Smooth muscle cell of the brain vasculature (primary cell): ENCODE data around the gene RNF5.

Experiments
- DNase-seq: peaks from one replicate; pipeline ENCODE4 v3.0.0-alpha.2; 2012; ENCODE audit warnings: low read depth, low spot score

Gene RNF5

DNA sequence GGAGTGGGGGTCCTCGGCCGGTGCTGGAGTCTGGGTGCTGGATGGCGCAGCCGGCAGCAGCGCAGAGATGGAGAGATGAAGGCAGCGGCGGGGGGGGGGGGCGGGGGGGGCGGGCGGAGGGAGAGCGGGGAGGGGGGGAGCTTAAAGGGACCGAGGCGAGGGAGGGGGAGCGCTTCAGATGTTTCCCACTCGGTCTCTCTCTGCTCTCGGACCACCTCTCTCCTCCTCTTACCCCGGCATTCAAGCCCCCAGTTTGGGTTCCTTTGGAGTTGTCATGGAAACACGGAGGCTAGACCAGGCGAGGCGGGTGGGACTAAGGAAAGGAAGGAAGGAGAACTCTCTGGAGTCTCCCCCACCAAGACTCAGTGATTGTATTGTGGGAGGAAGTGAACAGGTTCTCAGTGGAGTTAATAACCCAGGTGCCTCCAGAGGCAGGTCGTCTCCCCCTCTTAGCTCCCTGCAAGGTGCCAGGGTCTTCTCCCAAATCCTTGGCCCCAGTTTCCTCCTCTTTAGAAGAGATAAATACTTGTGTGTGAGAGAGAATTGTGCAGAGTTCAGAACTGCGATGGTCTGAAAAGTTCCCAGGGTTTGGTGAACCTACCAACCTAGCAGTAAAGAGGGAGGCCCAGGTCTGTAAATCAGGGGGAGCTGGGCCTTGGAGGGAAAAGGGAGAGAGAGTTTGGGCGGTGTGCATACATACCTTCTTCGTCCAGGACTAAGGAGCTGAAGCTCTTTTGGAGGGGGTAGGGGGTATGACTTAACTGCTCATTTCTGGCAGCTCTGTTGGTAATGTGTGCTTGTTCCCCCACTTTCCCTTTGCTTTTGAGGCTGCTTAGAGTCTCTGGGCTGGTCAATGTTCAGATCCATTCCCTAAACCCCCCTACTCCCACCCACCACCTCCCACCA lies 26.1 kb upstream of the RNF5 start, which contains the start of gene PRRT1:
Gene PRRT1, minus strand, starts transcription at position 77 of the 906 bp plus-strand sequence. CDS start 112 bp downstream, outside the sequence.
- DNase-seq = no peak

GRCh38 chr6:32152769-32153563 lies 25.2 kb upstream of the RNF5 start:
- no peak for DNase-seq

DNA sequence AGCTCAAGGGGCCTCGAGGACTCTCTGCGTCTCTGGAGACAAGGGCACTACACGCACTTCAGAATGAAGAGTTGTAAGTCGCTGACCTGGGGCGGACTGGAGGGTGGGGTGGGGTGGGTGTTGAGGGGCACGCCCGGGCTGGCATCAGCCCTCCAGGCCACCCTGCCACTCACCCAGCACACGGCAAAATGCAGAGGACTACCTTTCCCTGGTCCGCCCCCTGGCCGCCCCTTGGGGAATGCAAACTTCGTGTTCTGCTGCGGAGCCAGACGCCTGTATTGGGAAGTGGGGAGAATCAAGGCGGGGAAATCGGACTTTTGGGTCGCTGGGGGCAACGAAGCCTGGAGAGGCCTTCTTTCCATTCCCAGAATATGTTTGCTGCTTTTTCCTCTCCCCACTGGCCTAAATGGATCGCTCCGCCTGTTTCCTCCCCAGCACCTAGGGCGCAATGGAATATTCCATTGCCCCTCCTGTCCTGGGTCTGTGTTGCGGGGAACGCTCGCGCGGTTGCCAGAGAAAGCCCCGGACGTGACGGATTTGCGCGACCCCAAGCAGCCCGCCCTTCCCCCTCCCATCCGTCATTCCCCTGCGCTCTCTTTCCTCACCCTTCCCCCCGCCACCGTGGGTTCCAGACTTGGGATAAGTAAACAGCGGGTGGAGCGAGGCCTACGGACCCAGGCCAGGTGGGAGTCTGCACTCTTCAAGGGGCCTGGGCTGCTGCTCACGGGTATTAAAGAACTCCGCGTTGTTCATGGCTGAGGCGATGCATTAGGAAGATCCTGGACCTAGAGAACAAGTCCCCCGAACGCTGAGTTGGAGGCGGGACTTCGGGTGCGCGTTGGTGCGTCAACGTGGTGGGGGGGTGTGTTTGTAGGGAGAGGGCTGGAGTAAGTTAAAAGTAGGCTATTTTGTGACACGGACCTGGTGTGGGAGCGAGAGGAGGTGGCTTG lies 24.4 kb upstream of the RNF5 start, which contains the start of gene PPT2:
Gene PPT2, plus strand, starts transcription at position 578 of the 950 bp plus-strand sequence. CDS start 454 bp downstream, outside the sequence.
- peak; percentile 84 for DNase-seq

- DNase-seq = no peak
These were observed 23.6 kb upstream of the RNF5 start for GRCh38 chr6:32154514-32155161.

GRCh38 chr6:32156891-32157290 lies 21.3 kb upstream of the RNF5 start:
- no peak for DNase-seq

DNA sequence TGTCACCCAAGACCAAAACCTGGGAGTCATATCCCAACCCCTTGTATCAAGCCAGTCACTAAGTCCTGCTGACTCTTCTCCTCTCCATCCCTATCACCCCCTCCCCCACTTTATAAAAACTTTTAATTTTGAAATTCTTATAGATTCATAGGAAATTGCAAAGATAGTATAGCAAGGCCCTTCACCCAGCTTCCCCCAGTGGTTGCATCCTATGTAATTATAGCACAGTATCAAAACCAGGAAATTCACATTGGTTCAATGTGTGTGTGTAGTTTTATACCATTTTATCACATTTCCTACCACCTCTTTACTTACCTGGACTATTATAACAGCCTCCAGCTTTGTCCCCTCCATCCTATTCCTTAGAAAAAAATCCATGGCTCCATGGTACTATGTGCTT lies 20.2 kb upstream of the RNF5 start:
- DNase-seq = no peak

DNA sequence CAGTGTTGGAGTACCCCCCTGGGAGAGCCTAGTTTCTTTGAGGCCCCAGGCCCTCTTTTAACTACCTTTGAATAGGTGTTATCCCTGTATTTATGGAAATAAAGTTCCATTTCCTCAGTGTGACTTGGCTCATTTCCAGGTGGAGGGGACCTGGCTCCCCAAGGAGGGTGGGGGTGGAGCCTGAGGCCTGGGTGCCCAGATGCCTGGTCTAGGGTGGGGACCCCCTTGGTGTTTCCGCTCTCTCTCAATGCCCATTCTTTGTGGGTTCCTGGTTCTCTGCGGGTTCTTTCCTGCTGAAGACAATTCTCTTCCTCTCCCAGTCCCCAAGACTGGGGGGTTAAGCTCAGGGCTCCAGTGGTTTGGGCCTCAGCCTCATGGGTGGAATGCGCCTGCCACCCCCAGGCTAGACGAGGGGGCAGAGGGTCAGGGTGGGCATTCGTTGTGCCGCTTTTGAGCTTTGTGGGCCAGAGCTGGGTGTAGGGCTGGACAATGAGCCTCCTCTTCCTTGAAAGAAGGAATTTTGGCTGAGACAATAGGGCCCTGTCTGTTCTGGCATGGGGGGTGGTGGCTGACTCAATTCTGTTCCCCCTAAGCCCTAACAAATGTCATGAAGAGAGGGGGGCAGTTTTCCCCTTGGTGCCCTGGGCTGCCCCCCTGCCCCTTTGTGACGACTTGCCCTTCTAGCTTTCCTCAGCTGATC lies 14.5 kb upstream of the RNF5 start:
- no peak for DNase-seq

DNA sequence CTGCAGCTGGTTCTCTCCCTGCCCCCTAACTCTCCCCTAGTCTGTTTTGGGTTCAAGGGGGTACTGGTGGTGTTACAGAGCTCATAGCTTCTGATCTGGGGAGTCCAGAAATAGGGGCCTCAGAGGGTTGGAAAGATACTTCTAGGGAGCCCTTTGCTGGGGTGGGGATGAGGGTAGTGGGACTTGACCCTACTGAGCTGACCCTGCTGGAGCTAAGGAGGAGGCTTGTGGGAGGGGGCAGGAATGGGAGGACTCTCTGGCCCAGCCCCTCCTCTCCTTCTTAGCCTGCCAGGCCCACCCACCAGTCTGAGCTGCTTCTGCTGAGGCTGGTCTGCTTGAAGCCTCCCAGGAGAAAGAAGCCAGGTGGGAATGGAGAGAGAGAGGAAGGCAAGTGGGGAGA lies 13.9 kb upstream of the RNF5 start, which contains the start of gene EGFL8:
Gene EGFL8, plus strand, starts transcription at position 301 of the 400 bp plus-strand sequence. CDS start 1,571 bp downstream, outside the sequence.
- no peak for DNase-seq

DNA sequence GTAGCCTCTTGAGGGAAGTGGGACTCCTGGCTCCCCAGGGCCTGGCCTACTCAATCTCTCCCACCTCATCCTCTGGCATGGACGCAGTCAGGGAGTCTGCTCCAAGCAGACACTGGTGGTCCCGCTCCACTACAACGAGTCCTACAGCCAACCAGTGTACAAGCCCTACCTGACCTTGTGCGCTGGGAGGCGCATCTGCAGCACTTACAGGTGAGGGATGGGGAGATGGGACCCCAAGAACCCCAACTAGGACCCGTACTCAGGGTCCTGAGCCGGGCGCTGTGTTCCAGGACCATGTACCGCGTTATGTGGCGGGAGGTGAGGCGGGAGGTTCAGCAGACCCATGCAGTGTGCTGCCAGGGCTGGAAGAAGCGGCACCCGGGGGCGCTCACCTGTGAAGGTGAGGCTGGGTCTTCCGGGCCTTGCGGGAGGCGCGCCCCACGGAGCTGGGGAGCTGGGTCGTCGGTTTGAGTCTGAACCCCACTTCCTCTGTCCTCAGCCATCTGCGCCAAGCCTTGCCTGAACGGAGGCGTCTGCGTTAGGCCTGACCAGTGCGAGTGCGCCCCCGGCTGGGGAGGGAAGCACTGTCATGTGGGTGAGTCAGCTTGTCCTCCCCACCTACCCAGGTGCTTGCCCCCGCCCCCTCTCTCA lies 11.7 kb upstream of the RNF5 start:
- DNase-seq = no peak

GRCh38 chr6:32167154-32167760 lies 10.9 kb upstream of the RNF5 start:
- no peak for DNase-seq

DNA sequence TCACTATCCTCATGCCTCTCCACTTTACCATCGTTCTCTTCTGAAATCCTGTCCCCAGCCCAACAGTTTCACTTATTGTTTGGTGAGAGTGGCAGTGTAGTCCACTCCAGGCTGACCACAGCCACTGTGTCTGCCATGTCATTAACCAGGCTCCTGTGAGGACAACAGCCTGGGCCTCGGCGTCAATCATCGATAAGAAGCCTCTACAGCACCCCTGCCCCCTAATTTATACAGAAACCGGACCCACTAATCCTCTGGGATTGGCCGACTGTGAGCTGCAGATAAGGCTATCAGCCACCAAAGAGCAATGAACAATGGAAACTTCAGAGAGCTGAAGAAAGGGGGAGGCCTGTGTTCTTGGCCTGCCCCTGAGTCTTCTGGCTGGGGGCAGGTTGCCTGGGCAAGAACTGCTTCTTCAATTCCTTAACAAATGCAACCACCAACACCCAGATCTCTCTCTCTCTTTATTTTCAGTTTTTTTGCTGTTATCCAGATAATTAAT lies 10.4 kb upstream of the RNF5 start:
- no peak for DNase-seq

GRCh38 chr6:32168350-32168749 lies 9.9 kb upstream of the RNF5 start:
- DNase-seq = no peak

DNA sequence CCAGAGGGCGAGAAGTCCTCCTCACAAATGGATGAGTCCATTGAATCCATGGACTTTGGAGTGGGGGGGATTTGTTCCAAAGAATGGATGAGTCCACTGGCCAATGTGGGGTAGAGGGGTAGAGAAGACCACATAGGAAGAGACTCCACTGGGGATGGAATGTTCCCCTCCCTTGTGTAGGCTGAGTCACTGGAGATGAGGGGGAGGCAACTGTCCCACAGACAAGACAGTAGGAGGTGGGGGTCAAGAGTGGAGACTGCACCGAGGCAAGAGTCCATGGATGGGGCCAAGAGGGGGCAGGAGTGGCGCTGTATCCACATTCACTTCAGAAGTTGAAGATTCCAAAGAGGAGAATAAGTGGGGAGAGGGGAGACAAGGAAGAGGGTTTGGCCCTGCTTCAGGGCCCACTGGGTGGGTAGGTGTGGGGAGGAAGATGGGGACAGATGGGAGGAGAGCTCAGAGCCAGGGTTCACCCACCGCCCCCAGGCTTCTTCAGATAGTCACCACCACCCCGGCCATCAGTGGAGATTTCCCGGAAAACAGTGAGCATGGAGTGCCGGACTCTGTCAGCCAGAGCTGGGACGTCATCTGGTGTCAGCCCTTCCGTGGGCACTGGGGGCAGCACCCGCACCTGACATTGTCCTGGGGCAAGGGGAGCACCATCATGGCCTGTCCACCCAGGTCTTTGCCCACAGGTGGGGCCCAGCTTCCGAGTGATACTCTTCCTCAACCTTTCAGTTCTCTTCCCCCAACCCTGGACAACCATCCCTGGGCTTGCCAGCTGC lies 9.2 kb upstream of the RNF5 start:
- DNase-seq = no peak

- no peak for DNase-seq
These were observed 7.9 kb upstream of the RNF5 start for GRCh38 chr6:32170294-32170693.

GRCh38 chr6:32171234-32171633 lies 7.0 kb upstream of the RNF5 start:
- no peak for DNase-seq

DNA sequence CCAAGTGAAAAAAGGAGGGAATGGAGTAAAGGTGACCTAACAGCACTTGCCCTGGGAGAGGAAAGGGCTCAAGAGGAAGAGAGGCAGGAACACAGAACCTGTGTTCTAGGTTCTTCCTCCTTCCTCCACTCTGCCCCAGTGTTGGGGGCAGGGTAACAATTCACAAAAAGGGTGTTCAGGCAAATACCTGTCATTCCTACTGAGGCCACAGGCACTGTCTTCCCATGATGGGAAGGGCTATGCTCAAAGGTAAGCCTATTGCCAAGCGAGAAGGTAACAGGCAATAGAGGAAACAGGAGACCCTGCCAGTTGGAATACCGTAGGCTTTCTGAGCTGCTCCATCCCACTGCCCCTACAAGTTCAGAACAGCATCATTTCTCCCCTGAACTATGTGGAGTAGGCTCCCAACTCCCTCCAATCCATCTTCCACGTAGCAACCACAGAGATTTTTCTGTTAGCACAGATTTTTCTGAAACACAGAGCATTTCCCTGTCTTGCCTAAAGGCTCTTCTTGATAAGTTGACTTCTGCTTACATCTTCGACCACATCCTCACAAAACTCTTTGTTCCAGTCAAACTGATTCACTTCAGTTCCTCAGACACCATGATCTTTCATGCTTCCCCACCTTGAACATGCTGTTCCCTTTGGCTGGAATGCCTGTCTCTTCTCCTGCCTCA lies 5.0 kb upstream of the RNF5 start:
- DNase-seq = no peak

GRCh38 chr6:32174416-32174815 lies 3.8 kb upstream of the RNF5 start:
- no peak for DNase-seq

GRCh38 chr6:32175322-32175710 lies 2.9 kb upstream of the RNF5 start:
- no peak for DNase-seq
